ENCODE results near the gene CD24.
"Not testable (repeated sequence)": the region's sequence is repeated elsewhere in the genome, so short reads cannot be mapped to it uniquely, and the experiment has no call there.

- TF ChIP-seq, protein P1, sequence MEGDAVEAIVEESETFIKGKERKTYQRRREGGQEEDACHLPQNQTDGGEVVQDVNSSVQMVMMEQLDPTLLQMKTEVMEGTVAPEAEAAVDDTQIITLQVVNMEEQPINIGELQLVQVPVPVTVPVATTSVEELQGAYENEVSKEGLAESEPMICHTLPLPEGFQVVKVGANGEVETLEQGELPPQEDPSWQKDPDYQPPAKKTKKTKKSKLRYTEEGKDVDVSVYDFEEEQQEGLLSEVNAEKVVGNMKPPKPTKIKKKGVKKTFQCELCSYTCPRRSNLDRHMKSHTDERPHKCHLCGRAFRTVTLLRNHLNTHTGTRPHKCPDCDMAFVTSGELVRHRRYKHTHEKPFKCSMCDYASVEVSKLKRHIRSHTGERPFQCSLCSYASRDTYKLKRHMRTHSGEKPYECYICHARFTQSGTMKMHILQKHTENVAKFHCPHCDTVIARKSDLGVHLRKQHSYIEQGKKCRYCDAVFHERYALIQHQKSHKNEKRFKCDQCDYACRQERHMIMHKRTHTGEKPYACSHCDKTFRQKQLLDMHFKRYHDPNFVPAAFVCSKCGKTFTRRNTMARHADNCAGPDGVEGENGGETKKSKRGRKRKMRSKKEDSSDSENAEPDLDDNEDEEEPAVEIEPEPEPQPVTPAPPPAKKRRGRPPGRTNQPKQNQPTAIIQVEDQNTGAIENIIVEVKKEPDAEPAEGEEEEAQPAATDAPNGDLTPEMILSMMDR (conservative IDR thresholded peaks at IDR 0.05 in 1 of 2, IDR thresholded peaks at IDR 0.05 in 1 of 2; ENCODE audit: low read depth in 1 of 2, low read length in 2 of 2) = not testable (repeated sequence)
- not testable (repeated sequence) for TF ChIP-seq EZH2 (IDR thresholded peaks at IDR 0.05; ENCODE audit: low read length, missing control alignments)
These were observed 15.2 kb upstream of the CD24 start for GRCh38 chr6:106989737-106990136.

Measured in fibroblast of lung (primary cell).